HG02973 (cell line): Measurements from ENCODE around the gene XK.
A peak's percentile ranks its signal among the peaks of the same experiment; 100 is the strongest.
"Not testable (repeated sequence)": the region's sequence is repeated elsewhere in the genome, so short reads cannot be mapped to it uniquely, and the experiment has no call there.

Experiments used
- ATAC-seq: cut with Tn5 transposase; IDR thresholded peaks from one replicate; pipeline ENCODE4 v1.9.1; 2021; ENCODE audit warnings: moderate library complexity; ENCODE audit not compliant: unreplicated experiment

The XK gene

DNA sequence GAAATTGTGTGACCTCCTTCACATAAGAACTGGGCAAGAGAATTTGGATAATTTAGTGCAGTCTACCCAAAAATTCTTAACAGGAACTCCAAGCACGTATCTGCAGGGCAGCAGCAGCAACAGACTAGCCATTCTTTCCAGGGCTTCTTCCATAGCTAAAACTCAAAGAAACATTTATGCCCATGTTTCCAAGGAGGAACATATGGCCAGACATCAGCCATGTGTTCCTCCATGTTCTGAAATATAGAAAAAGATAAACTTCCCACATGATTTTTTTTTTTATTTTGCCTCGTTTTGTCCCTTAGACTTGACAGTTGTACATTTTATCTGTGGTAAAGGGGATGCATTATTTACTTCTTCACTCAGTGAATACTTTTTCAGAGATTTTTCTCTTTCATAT is 66.7 kb downstream of the XK start:
- no peak for ATAC-seq

GRCh38 chrX:37752936-37753335 is 67.3 kb downstream of the XK start:
- ATAC-seq = no peak

DNA sequence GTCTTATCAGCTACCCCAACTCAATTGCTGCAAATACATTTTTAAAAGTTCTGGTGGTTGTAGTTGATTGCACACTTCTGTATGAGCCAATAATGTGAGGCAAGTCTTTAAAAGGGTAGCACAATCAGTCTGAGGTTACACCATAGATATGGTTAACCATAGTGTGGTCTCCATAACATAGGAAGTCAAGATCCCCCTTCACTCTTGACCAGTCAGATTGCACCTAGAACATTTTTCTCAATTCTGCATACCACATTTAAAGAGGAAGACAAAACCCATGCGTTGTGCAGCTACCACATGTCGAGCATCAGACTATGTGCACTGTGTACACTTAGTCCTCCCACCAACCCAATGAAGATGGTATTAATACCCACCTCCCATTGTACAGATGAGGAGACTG is 67.8 kb downstream of the XK start:
- ATAC-seq = no peak

DNA sequence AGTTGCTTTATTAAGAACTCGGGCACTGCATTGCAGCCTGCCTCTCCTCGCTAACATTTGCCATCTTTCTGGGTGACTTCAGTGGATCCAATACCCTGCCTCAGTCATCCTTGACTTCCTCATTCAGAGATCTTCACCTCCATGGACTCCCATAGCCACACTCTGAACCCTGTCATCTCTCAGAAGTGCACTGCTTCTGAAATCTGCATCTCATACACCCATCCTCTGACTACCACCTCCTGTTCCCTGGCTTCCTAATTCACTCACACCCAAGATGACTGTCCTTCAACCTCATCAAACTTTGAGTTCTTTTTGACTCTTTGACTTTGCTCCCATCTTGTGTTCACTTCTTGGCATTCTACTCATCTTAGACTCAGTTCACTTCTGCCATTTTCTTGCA is 68.9 kb downstream of the XK start:
- peak; percentile 29 for ATAC-seq

- peak; percentile 92 for ATAC-seq
Observed at GRCh38 chrX:37755025-37755424, 69.4 kb downstream of the XK start.

GRCh38 chrX:37757082-37757481 is 71.5 kb downstream of the XK start:
- no peak for ATAC-seq

GRCh38 chrX:37759351-37759750 is 73.8 kb downstream of the XK start:
- ATAC-seq = no peak

- no peak for ATAC-seq
Observed at GRCh38 chrX:37759878-37760418, 74.4 kb downstream of the XK start.

GRCh38 chrX:37763400-37763799 is 77.8 kb downstream of the XK start:
- no peak for ATAC-seq

- no peak for ATAC-seq
Observed at GRCh38 chrX:37765507-37765906, 79.9 kb downstream of the XK start.

GRCh38 chrX:37767430-37767829 is 81.8 kb downstream of the XK start:
- no peak for ATAC-seq

DNA sequence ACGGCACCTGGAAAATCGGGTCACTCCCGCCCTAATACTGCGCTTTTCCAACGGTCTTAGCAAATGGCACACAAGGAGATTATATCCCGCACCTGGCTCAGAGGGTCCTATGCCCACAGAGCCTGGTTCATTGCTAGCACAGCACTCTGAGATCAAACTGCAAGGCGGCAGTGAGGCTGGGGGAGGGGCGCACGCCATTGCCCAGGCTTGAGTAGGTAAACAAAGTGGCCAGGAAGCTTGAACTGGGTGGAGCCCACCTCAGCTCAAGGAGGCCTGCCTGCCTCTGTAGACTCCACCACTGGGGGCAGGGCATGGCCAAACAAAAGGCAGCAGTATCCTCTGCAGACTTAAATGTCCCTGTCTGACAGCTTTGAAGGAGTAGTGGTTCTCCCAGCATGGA is 83.3 kb downstream of the XK start:
- not testable (repeated sequence) for ATAC-seq

GRCh38 chrX:37776283-37776986 is 90.8 kb downstream of the XK start:
- ATAC-seq = no peak

DNA sequence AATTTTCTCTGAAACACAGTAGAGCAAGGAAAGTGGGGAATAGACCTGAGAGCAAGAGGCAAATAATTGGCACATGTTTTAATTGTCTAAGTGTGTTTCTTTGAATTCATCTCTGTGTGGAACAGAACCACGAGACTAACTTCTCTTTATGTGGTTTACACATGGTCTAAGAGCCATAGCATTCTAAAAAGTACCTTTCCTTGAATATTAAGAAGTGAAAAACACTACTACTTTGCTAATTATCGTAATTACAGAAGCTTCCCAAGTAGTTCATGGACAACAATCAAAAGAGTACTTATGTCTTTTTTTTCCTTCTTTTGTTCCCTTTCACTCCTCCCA is 91.4 kb downstream of the XK start:
- no peak for ATAC-seq

GRCh38 chrX:37779857-37780256 is 94.3 kb downstream of the XK start, which contains the start of gene CYBB:
TSS of gene CYBB (plus strand) at chrX:37780059. CDS start at chrX:37780078, 19 bp downstream.
- ATAC-seq = no peak

DNA sequence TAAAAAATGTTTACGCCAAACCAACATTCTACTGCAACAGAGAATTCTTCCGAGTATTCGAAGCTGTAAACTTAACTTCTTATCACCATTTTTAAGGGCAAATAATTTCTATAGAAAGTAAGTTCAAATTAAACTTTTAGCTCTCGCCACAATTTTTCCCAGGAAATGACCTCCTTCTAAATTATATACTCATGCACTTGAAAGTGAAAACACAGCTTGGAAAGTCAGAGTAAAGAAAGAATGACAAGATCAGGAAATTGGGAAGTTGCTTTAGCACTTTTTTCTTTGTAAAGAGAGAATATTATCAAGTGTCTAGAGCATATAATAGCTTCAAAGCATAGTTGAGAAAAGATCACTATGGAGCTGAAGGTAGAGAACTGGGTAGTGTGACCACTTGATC is 95.5 kb downstream of the XK start:
- no peak for ATAC-seq
